Loucy (cell line): ENCODE measurements around the gene NNMT.

ENCODE experiments used
- H2AFZ ChIP-seq: fragments of 200-600 bp; sonication (generic); 2 replicates; pipeline ENCODE4 v1.6.0; 2016; ENCODE audit warnings: antibody characterized with exemption, mild to moderate bottlenecking, low read length, moderate library complexity
- H3F3A ChIP-seq: fragments of 200-600 bp; 2 replicates; pipeline ENCODE4 v1.6.0; 2016; ENCODE audit warnings: antibody characterized with exemption, low read depth, mild to moderate bottlenecking
- H3K27me3 ChIP-seq: fragments of 200-600 bp; sonication (generic); 2 replicates; pipeline ENCODE4 v1.6.1; 2014; ENCODE audit warnings: low read length, mild to moderate bottlenecking; ENCODE audit not compliant: insufficient read depth, poor library complexity, severe bottlenecking
- H3K36me3 ChIP-seq: fragments of 200-600 bp; sonication (generic); 2 replicates; pipeline ENCODE4 v1.6.1; 2016; ENCODE audit warnings: low read length; ENCODE audit not compliant: insufficient read depth
- H3K4me1 ChIP-seq: fragments of 200-600 bp; sonication (generic); 2 replicates; pipeline ENCODE4 v1.5.1; 2014; ENCODE audit warnings: low read length, mild to moderate bottlenecking; ENCODE audit not compliant: insufficient read depth, poor library complexity, severe bottlenecking
- H3K4me2 ChIP-seq: fragments of 200-600 bp; sonication (generic); 2 replicates; pipeline ENCODE4 v1.6.0; 2014; ENCODE audit warnings: antibody characterized with exemption, low read length, low read depth, mild to moderate bottlenecking; ENCODE audit not compliant: poor library complexity, severe bottlenecking
- H3K4me3 ChIP-seq: fragments of 200-600 bp; sonication (generic); 2 replicates; pipeline ENCODE4 v1.5.1; 2014; ENCODE audit warnings: low read length, mild to moderate bottlenecking, mixed read lengths; ENCODE audit not compliant: poor library complexity, severe bottlenecking
- H3K79me2 ChIP-seq: fragments of 200-600 bp; sonication (generic); 2 replicates; pipeline ENCODE4 v1.6.1; 2014; ENCODE audit warnings: low read length; ENCODE audit not compliant: insufficient read depth
- H3K9ac ChIP-seq: fragments of 200-600 bp; sonication (generic); 2 replicates; pipeline ENCODE4 v1.6.0; 2014; ENCODE audit warnings: mild to moderate bottlenecking, low read depth, low read length, moderate library complexity; ENCODE audit not compliant: poor library complexity, severe bottlenecking
- H3K9me2 ChIP-seq: fragments of 200-600 bp; sonication (generic); replicated peaks from 2 replicates; pipeline ENCODE4 v1.6.1; 2016; ENCODE audit warnings: low read depth, low read length, mixed read lengths
- H3K9me3 ChIP-seq: fragments of 200-600 bp; sonication (generic); 2 replicates; pipeline ENCODE4 v1.6.1; 2014; ENCODE audit warnings: mild to moderate bottlenecking, antibody characterized with exemption, low read length, low read depth; ENCODE audit not compliant: insufficient read depth
- H4K20me1 ChIP-seq: fragments of 200-600 bp; sonication (generic); 2 replicates; pipeline ENCODE4 v1.6.0; 2014; ENCODE audit warnings: antibody characterized with exemption, low read length, mild to moderate bottlenecking; ENCODE audit not compliant: insufficient read depth, poor library complexity, severe bottlenecking
- CTCF ChIP-seq: fragments of 200-600 bp; sonication (generic); conservative IDR thresholded peaks from 2 replicates; pipeline ENCODE4 v1.5.1; 2014; ENCODE audit warnings: mild to moderate bottlenecking, antibody characterized with exemption, low read length
- EZH2phosphoT487 ChIP-seq: fragments of 200-600 bp; IDR thresholded peaks from 2 replicates; pipeline ENCODE4 v1.6.1; 2018; ENCODE audit warnings: antibody characterized with exemption, mild to moderate bottlenecking, moderate library complexity, borderline replicate concordance

The NNMT gene

GRCh38 chr11:114254571-114255146 lies 41.5 kb upstream of the NNMT start:
- Histone ChIP-seq H3K27me3 (no peaks in the 10 kb centered on the region), H3K9ac (no peak overlapping the region), H3K9me2 (no peaks in the 10 kb centered on the region), H3K9me3 (no peaks in the 10 kb centered on the region), H3K4me1 (peaks cover 24% of the 10 kb centered on the region), H3K4me3 (no peak overlapping the region), H2AFZ (no peak overlapping the region), H3K79me2 (no peaks in the 10 kb centered on the region), H3K36me3 (no peaks in the 10 kb centered on the region), H4K20me1 (no peaks in the 10 kb centered on the region), H3F3A (no peaks in the 10 kb centered on the region), H3K4me2 (no peak overlapping the region)
- no peak for TF ChIP-seq EZH2phosphoT487
- TF ChIP-seq CTCF = no peak

- Histone ChIP-seq H3K4me1 (peaks cover 24% of the 10 kb centered on the region), H2AFZ (no peak overlapping the region), H3K9me2 (no peaks in the 10 kb centered on the region), H3F3A (no peaks in the 10 kb centered on the region), H4K20me1 (no peaks in the 10 kb centered on the region), H3K9me3 (no peaks in the 10 kb centered on the region), H3K4me3 (no peak overlapping the region), H3K27me3 (no peaks in the 10 kb centered on the region), H3K36me3 (no peaks in the 10 kb centered on the region), H3K9ac (no peak overlapping the region), H3K4me2 (no peak overlapping the region), H3K79me2 (no peaks in the 10 kb centered on the region)
- TF ChIP-seq CTCF (no peak), EZH2phosphoT487 (no peak)
Measured at GRCh38 chr11:114255289-114255688, 40.9 kb upstream of the NNMT start.

- H2AFZ ChIP-seq = no peak overlapping the region
Measured at GRCh38 chr11:114256176-114256966, 39.8 kb upstream of the NNMT start.

More at GRCh38 chr11:114256176-114256966, 39.8 kb upstream of the NNMT start:
- Histone ChIP-seq H3K4me1 (peaks cover 24% of the 10 kb centered on the region), H3K4me3 (no peak overlapping the region), H3K9me3 (no peaks in the 10 kb centered on the region), H3K9me2 (no peaks in the 10 kb centered on the region), H3K9ac (no peak overlapping the region), H3K36me3 (no peaks in the 10 kb centered on the region), H3K4me2 (no peak overlapping the region), H3K79me2 (no peaks in the 10 kb centered on the region), H4K20me1 (no peaks in the 10 kb centered on the region), H3K27me3 (no peaks in the 10 kb centered on the region), H3F3A (no peaks in the 10 kb centered on the region)
- TF ChIP-seq EZH2phosphoT487 (no peak), CTCF (no peak)
